ENCODE results near the gene DDTL.

DNA sequence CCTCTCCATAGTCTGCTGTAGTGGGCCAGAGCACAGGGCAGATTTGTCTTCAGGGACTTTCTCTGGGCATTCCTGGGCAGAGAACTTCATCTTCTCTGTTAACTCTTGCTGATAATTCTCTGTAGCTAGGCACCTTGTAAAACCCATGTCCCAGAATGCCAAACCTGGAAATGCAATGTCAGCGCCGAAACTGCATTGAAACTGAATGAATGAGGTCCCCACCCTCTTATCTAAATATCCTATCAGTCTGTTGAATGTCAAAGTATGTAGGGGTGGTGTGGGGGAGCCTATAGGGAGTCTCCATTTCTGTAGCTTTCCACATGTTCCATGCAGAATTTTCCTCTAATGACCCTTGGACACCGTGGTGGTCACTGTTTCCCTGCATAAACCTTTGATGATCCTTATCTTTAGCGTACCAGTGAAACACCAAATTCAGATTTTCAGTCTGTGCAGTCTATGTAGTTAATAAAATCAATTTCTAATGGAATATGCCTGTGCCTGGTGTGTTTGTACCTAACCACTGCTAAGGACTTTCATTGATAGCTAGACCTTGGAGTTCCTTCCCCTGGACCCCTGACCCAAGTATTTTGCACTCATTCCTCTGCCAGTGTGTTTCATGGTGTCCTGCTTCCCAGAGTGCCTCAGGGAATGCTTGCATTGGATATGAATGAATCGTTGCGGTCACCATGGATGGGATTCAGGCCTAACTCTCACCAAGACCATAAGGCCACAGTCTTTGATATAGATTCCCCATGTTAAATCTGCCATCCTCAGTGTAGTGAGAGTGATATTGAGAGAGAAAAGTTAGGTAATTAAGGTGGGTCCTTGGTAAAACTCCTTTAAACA lies 41.9 kb downstream of the DDTL start:
- TF ChIP-seq, protein P1, sequence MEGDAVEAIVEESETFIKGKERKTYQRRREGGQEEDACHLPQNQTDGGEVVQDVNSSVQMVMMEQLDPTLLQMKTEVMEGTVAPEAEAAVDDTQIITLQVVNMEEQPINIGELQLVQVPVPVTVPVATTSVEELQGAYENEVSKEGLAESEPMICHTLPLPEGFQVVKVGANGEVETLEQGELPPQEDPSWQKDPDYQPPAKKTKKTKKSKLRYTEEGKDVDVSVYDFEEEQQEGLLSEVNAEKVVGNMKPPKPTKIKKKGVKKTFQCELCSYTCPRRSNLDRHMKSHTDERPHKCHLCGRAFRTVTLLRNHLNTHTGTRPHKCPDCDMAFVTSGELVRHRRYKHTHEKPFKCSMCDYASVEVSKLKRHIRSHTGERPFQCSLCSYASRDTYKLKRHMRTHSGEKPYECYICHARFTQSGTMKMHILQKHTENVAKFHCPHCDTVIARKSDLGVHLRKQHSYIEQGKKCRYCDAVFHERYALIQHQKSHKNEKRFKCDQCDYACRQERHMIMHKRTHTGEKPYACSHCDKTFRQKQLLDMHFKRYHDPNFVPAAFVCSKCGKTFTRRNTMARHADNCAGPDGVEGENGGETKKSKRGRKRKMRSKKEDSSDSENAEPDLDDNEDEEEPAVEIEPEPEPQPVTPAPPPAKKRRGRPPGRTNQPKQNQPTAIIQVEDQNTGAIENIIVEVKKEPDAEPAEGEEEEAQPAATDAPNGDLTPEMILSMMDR (IDR thresholded peaks at IDR 0.05): no peak
- no peak for TF ChIP-seq EZH2phosphoT487 (IDR thresholded peaks at IDR 0.05)

Data from neural progenitor cell (in vitro differentiated cells).